NCI-H2029 (cell line): ENCODE data around the gene CAPN6.

ENCODE experiments used
- DNase-seq: peaks from one replicate; lab custom pipeline; 2025; lab: John Stamatoyannopoulos, UW

CAPN6 gene, protein sequence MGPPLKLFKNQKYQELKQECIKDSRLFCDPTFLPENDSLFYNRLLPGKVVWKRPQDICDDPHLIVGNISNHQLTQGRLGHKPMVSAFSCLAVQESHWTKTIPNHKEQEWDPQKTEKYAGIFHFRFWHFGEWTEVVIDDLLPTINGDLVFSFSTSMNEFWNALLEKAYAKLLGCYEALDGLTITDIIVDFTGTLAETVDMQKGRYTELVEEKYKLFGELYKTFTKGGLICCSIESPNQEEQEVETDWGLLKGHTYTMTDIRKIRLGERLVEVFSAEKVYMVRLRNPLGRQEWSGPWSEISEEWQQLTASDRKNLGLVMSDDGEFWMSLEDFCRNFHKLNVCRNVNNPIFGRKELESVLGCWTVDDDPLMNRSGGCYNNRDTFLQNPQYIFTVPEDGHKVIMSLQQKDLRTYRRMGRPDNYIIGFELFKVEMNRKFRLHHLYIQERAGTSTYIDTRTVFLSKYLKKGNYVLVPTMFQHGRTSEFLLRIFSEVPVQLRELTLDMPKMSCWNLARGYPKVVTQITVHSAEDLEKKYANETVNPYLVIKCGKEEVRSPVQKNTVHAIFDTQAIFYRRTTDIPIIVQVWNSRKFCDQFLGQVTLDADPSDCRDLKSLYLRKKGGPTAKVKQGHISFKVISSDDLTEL

GRCh38 chrX:111270339-111270738 lies at the start of gene CAPN6:
Gene CAPN6, minus strand, starts transcription at chrX:111270483. Its CDS starts 6,547 bp downstream, at chrX:111263936.
- no peak for DNase-seq

GRCh38 chrX:111319451-111319850 lies 49.2 kb upstream of the CAPN6 start:
- DNase-seq = no peak

- no peak for DNase-seq
Observed at GRCh38 chrX:111318901-111319300, 48.6 kb upstream of the CAPN6 start.

DNA sequence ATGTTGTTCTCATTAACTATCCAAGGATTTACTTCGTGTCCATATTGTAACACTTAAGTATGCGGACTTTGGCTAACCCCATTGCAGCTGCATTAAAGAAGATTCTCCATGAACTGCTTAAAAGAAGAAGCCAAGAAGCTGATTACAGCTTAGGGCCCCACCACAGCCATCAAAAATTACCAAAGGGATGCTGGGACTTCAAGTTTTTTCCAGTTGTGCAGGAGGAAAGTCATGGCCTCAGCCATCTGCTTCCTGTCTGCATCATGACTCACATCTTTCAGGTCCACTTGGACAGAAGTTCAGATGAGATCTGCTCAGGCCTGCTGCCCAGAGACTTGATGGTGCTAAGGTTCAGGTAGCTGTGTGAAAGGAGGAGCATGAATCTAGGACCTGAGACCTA lies 38.8 kb upstream of the CAPN6 start:
- no peak for DNase-seq

DNA sequence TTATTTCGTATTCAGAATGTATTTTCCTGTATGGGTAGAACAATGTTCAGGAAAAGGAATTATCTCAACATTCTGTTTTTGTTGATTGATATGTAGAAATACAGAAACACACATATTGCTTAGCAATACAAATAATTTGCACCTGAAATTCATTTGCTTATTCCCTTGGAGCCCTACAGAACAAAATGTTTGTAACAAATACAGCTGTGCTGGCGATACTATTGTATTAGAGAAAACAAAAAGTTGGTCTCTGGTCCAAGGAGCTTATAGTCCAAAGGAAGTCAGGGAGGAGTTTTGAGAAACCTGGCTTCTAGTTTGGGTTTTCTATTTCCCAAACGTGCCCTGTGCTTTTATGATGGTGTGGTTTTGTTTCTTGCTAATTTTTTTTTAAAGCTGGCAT lies 37.8 kb upstream of the CAPN6 start:
- DNase-seq = no peak

- no peak for DNase-seq
Observed at GRCh38 chrX:111302284-111302683, 32.0 kb upstream of the CAPN6 start.

DNA sequence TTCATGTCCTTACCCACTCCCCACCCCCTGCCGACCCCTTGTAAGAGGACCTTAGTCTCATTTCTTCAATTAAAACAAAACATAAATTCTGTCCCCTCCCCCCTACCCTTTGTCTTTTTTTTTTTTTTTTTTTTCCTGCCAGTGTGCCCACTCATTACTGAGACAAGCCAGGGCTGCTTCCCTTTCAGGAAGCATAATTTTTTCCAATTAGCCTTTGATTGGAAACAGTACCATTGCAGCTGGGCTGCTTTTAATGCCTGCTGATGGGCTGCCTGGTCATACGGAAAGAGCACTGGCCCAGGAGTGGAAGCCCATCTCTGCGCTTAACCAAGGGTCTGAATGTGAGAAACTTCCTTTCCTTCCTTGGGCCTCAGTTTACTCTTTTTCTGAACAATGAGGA lies 18.6 kb upstream of the CAPN6 start:
- DNase-seq = no peak

DNA sequence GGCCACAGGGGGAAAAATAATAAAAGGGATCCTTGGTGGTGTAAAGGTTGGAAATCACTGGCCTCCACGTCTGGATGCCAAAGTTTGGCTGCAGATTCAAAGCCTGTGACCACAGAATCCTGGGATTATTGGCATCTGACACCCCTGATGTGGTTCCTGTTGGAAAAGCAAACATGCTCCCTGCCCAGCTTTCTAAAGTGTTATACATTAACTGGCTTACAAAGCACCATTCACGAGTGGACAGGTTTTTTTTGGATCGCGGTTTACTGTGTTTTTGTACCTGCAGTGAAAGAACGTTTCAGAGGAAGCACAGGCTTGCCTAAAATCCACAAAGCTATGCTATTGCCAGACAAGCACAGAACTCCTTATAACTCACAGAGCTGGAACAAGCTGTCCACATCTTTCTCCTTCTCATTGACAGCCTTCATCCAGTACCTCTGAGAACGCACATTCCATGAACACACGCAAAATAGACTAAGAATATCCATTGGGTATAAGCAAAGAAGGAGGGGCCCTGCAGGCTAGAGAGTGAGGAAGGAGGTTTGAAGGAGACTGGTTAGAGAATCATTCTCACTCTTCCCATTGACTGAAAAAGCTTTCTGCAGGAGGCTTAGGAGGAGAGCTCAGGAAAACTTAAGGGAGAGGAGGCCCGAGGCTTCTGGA lies 14.5 kb upstream of the CAPN6 start:
- no peak for DNase-seq

DNA sequence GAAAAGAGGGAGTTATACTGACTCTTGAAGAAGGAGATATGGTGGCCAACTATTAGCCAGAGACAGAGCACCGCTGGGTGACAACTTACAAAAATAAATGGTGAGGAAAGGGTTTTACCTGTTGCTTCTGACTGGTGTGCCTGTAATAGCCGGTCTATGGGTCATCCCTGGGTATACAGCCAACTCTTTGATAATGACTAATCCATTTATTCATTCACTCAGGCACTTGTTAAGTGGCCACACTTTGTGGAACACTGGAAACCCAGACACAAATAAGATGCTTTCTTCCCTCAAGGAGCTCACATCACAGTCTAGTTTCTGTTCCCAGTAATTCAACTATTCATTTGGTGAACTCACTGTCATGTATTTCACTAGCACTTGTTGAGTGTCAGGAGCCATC lies 13.2 kb upstream of the CAPN6 start:
- DNase-seq = no peak

DNA sequence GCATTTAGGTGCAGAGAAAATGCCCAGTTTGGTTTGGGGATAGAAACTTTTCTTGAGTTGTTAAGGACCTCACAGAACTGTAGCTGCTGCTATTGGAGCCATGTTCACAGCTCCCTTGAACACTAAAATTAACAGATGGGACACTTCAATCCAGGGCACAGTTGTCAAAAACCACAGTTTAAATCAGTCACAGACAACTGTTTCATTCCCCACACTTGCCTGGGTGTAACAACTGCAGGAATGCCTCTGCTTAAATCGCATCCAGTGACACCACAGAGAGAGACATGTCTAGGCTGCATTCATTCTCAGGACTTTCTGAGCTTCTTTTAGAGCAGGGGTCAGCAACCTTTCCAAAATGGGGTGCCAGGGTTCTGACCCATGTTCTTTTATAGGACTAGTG lies 12.7 kb upstream of the CAPN6 start:
- DNase-seq = no peak

GRCh38 chrX:111282139-111282538 lies 11.9 kb upstream of the CAPN6 start:
- no peak for DNase-seq

- no peak for DNase-seq
Observed at GRCh38 chrX:111268506-111268905, 1.8 kb downstream of the CAPN6 start.

DNA sequence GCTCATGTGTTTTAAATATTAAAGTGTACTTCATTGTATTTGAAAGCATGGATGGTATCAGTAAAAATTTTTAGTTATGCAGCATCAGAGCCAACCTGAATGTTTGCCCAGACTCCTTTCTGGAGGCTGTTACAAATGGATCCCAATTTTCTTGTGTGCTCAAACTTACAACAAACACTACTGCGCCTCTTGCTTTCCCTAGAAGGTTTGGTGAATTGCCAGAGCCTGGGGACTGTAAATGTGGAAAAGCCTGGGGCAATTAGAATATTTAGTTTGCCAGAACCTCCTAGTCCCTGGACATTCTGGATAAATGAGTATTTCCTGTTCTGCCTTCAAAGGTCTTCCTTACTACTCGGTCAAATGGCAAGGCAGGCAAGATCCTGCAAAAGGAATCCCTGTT lies 4.8 kb downstream of the CAPN6 start:
- no peak for DNase-seq

- DNase-seq = no peak
Observed at GRCh38 chrX:111264385-111264784, 5.9 kb downstream of the CAPN6 start.

- no peak for DNase-seq
Observed at GRCh38 chrX:111262086-111262485, 8.2 kb downstream of the CAPN6 start.

GRCh38 chrX:111260451-111260850 lies 9.8 kb downstream of the CAPN6 start:
- no peak for DNase-seq

DNA sequence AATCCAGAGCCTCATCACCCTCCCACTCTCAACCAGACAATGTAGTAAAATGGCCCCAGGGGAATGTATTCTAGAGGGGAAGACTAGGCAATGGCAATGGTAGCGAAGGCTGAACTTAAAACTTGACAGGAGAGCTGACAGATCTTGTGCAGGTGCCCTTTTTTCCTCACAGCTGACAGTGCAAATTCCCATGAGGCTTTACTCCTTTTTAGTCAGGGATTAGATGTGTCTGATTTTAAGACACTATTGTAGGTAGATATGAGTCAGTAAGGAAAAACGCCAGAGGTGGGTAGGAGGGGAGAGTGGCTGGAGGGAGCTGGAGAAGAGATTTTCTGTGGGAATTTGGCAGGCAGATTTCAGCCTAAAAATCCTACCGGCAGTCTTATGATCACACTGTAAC lies 10.7 kb downstream of the CAPN6 start:
- DNase-seq = no peak

- no peak for DNase-seq
Observed at GRCh38 chrX:111257733-111258132, 12.6 kb downstream of the CAPN6 start.

- no peak for DNase-seq
Observed at GRCh38 chrX:111254896-111255693, 15.2 kb downstream of the CAPN6 start.

GRCh38 chrX:111244235-111244750 lies 26.0 kb downstream of the CAPN6 start:
- no peak for DNase-seq

GRCh38 chrX:111216293-111216801 lies 53.9 kb downstream of the CAPN6 start:
- DNase-seq = no peak

DNA sequence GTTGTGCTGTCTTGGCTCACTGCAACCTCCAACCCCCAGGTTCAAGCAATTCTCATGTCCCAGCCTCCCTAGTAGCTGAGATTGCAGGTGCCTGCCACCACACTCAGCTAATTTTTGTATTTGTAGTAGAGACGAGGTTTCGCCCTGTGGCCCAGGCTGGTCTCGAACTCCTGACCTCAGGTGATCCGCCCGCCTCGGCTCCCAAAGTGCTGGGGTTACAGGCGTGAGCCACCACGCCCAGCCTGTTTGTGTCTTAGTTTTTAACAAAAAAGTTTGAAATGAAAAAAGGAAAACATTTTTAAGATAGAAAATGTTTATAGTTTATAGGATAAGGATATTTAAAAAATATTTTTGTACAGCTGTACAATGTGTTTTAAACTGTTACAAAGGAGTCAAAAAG lies 62.4 kb downstream of the CAPN6 start:
- no peak for DNase-seq
